Measurements from ENCODE around the gene FBLN1.

DNA sequence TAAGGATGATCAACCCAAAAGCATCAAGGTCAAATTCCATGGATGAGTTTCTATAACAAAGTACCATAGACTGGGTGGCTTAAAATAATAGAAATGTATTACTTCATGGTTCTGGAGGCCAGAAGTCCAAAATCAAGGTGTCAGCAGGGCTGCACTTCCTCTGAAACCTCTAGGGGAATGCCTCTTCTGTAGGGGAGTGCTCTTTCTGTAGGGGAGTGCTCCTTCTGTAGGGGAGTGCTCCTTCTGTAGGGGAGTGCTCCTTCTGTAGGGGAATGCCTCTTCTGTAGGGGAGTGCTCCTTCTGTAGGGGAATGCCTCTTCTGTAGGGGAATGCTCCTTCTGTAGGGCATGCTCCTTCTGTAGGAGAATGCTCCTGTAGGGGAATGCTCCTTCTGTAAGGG is 65.5 kb downstream of the FBLN1 start:
- TF ChIP-seq, protein P1, sequence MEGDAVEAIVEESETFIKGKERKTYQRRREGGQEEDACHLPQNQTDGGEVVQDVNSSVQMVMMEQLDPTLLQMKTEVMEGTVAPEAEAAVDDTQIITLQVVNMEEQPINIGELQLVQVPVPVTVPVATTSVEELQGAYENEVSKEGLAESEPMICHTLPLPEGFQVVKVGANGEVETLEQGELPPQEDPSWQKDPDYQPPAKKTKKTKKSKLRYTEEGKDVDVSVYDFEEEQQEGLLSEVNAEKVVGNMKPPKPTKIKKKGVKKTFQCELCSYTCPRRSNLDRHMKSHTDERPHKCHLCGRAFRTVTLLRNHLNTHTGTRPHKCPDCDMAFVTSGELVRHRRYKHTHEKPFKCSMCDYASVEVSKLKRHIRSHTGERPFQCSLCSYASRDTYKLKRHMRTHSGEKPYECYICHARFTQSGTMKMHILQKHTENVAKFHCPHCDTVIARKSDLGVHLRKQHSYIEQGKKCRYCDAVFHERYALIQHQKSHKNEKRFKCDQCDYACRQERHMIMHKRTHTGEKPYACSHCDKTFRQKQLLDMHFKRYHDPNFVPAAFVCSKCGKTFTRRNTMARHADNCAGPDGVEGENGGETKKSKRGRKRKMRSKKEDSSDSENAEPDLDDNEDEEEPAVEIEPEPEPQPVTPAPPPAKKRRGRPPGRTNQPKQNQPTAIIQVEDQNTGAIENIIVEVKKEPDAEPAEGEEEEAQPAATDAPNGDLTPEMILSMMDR (IDR thresholded peaks at IDR 0.05) = no peak
- TF ChIP-seq POLR2A (IDR thresholded peaks at IDR 0.05) (no peak), POLR2AphosphoS5 (IDR thresholded peaks at IDR 0.05) (no peak)
